ENCODE measurements around the gene ZFP62. TPM values are rescaled to one million over a fixed set of nuclear protein-coding genes. Genes with fewer than 3 reads are reported as not detected.

ZFP62 gene
- total and polyA plus RNA-seq, 2 of the 8 experiments (the other 6 are each of a cell fraction or from before 2014, with no cell fraction given), result 9.3 to 38.5 TPM

- no peak for TF ChIP-seq CHD7 (IDR thresholded peaks at IDR 0.05; ENCODE audit: insufficient replicate concordance, low read length)
- TF ChIP-seq SP1 (IDR thresholded peaks at IDR 0.05; ENCODE audit: low read depth, low read length), result no peak
- TF ChIP-seq E2F6 (IDR thresholded peaks at IDR 0.05), result no peak
- no peak for TF ChIP-seq RFX5 (IDR thresholded peaks at IDR 0.05; ENCODE audit: borderline replicate concordance, low read depth, low read length)
- no peak for TF ChIP-seq NRF1 (IDR thresholded peaks at IDR 0.05; ENCODE audit: low read depth, low read length)
- no peak for TF ChIP-seq JUND (IDR thresholded peaks at IDR 0.05; ENCODE audit: low read length)
- no peak for TF ChIP-seq CHD2 (IDR thresholded peaks at IDR 0.05; ENCODE audit: low read length)
- TF ChIP-seq KDM4A (IDR thresholded peaks at IDR 0.05; ENCODE audit: low read depth, low read length, severe bottlenecking), result no peak
- no peak for TF ChIP-seq JUN (IDR thresholded peaks at IDR 0.05; ENCODE audit: low read depth, low read length)
- TF ChIP-seq RNF2 (IDR thresholded peaks at IDR 0.05; ENCODE audit: borderline replicate concordance, low read depth, low read length, missing control alignments, poor library complexity, severe bottlenecking), result no peak
- TF ChIP-seq BACH1 (IDR thresholded peaks at IDR 0.05; ENCODE audit: low read length), result no peak
Observed at GRCh38 chr5:180898621-180899246, 37.7 kb upstream of the ZFP62 start, which contains the start of gene BTNL8 (continued).

All from H1 (cell line).